ENCODE data around the gene CADPS.

CADPS gene

DNA sequence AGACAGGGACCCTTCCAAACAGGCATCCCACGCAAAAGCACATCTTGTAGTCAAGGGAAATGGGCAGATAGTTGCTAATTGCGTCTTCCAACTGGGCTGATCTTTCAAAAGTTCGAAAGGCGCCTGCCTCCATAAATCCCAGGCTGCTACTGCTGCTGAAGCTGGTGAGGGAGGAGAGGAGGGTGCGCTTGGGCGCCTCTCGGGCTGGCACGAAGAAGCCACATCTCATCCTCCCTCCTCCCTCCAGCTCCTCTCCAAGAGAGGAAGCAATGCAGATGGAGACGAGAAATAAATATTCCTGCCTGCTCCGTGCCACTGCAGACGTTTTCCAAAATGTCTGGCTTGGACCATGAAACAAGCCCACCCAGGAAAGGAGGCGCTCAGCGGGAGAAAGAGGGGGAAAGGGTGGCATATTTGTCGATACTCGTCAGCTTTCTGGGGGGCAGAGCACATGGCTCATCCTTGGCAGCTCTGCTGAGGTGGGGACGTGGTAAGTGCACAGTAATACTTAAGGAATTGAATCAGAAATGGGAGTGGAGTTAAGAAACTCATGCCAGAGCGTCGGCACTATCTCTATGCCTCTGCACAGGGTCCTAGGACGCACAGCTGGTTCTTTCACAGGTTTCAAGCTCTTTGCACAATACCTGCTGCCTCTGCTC lies 413.0 kb downstream of the CADPS start:
- no peak for DNase-seq (ENCODE audit: low read depth in 2 of 2)
- no peak overlapping the region for H3K4me3 ChIP-seq (replicated peaks in 1 of 2; ENCODE audit: low read depth in 2 of 2, low read length in 2 of 2)
- TF ChIP-seq, protein P1, sequence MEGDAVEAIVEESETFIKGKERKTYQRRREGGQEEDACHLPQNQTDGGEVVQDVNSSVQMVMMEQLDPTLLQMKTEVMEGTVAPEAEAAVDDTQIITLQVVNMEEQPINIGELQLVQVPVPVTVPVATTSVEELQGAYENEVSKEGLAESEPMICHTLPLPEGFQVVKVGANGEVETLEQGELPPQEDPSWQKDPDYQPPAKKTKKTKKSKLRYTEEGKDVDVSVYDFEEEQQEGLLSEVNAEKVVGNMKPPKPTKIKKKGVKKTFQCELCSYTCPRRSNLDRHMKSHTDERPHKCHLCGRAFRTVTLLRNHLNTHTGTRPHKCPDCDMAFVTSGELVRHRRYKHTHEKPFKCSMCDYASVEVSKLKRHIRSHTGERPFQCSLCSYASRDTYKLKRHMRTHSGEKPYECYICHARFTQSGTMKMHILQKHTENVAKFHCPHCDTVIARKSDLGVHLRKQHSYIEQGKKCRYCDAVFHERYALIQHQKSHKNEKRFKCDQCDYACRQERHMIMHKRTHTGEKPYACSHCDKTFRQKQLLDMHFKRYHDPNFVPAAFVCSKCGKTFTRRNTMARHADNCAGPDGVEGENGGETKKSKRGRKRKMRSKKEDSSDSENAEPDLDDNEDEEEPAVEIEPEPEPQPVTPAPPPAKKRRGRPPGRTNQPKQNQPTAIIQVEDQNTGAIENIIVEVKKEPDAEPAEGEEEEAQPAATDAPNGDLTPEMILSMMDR (IDR thresholded peaks at IDR 0.05; ENCODE audit: low read depth, low read length), result no peak

DNA sequence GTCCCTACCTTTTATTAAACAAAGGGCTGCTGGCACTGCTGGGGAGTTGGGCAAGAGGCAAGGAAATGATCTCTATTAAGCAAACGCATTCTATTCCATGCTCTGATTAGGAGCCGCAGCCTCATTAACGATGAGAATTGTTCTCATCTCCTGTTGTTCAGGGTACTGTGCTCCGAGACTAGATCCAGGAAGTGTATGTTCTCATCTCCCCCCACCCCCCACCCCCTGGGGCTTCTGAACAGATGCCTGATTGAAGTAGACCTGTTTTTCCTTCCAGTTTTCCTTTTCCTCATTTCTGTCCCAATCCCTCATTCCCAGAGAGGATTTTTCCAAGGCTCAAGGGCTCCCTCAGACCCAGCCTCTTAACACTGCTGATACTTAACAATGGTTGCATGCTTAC lies 420.3 kb downstream of the CADPS start:
- H3K4me3 ChIP-seq (replicated peaks in 1 of 2; ENCODE audit: low read depth in 2 of 2, low read length in 2 of 2), result no peak overlapping the region
- TF ChIP-seq, protein P1 (IDR thresholded peaks at IDR 0.05; ENCODE audit: low read depth, low read length), result no peak
- no peak for DNase-seq (ENCODE audit: low read depth in 2 of 2)

DNA sequence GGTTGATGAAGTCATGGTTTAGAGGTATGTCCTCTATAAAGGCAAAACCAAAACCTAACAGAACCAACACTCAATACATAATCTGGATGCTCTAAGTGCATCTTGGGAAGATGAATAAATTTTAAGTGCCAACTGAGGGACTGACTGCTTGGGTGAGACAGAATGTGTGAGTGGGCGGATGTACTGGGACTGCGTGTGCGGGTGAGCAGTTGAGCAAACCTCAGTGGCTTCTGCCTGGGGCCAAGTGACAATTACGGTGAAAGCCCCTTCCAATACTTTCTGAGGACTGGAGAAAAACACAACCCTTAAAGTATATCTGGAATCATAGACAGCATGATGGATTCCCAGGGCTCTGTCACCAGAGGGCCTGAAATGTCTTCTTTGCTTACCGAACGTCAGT lies 421.8 kb downstream of the CADPS start:
- DNase-seq (ENCODE audit: low read depth in 2 of 2), result no peak
- TF ChIP-seq, protein P1 (IDR thresholded peaks at IDR 0.05; ENCODE audit: low read depth, low read length), result no peak
- H3K4me3 ChIP-seq (replicated peaks in 1 of 2; ENCODE audit: low read depth in 2 of 2, low read length in 2 of 2), result no peak overlapping the region

DNA sequence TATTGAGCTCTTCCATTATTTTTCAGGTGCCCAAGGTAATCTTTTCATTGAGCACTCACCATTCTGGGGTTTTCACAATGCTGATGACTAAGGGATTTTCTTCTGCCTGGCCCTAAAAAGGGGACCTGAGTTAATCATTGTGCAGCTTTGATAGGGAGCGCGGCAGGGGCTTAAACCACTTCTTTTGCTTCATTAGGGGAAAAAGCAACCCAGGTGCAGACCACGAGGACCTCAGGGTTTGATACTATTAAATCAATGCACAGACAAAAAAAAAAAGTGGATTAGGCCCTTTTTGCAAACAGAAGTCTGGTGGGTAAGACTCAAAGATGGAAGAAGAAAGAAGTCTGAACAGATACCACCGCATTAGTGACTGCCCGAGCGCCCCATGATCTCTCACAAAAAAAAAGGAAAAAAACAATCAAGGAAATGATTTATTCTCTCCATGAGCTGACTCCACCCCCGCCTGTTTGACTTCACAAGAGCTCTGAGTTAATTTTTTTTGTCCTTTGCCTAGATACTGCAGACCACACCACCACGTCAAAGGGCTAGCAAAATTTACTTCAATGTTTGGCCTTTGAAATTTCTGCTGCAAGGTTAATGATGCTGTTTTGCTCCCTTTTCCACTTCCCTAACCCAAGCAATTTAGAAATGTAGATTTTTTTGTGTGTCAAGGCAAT lies 423.9 kb downstream of the CADPS start:
- TF ChIP-seq, protein P1 (IDR thresholded peaks at IDR 0.05; ENCODE audit: low read depth, low read length), result no peak
- no peak overlapping the region for H3K4me3 ChIP-seq (replicated peaks in 1 of 2; ENCODE audit: low read depth in 2 of 2, low read length in 2 of 2)
- DNase-seq (ENCODE audit: low read depth in 2 of 2), result no peak

DNA sequence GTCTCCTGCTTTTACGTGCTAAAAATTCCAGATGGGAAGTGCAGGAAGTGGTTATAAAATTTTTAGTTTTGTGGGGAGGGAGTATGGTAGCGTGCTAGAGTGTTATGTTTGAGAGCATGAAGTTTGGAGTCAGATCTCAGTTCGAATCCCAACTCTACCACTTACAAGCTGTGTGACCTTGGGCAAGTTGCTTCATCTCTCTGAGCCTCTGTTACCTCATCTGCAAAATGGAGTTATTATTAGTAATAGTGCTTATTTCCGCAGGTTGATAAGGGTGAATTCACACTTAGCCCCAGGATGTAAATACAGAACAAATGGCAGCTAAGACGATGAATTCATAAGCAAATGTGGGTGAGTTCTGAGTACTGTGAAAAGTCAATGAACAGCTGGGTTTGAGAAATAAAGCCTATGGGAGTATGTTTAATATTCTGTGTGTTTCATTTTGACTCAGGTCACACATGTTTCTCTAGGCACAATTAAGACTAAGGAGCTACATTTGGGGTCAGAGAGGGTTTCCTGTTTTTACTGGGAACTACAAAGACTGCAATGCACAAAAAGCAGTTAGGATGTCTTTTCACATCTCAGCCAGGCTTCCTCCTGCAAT lies 428.8 kb downstream of the CADPS start:
- TF ChIP-seq, protein P1 (IDR thresholded peaks at IDR 0.05; ENCODE audit: low read depth, low read length), result no peak
- H3K4me3 ChIP-seq (replicated peaks in 1 of 2; ENCODE audit: low read depth in 2 of 2, low read length in 2 of 2), result no peak overlapping the region

DNA sequence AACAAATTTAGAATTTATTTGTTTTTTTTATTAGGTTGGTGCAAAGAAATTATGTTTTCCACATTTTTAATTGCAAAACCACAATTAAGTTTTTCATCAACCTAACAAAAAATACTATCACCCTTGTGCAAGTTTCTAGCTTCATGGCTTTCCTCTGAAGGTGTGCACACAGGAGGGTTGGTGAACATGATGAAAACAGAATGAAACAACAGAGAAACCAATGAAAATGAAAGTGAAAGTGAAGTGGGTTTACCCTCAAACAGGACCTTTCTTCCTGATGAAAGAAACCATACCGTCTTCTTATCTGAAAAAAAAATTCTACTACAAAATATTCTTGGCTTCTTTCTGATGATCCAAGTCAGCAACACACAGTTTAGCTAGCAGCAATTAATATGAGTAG lies 429.9 kb downstream of the CADPS start:
- peak overlapping the region in 1 of 2 donors; percentile 26 for H3K4me3 ChIP-seq (replicated peaks in 1 of 2; ENCODE audit: low read depth in 2 of 2, low read length in 2 of 2)
- DNase-seq (ENCODE audit: low read depth in 2 of 2), result peak; percentile 15 to 35

More for the DNA sequence above, 428.8 kb downstream of the CADPS start:
- DNase-seq (ENCODE audit: low read depth in 2 of 2), result no peak

More for the DNA sequence above, 429.9 kb downstream of the CADPS start:
- TF ChIP-seq, protein P1 (IDR thresholded peaks at IDR 0.05; ENCODE audit: low read depth, low read length), result no peak

Measured in cardiac fibroblast (primary cell).